NCI-H82 treated with DMSO at 0.1 percent for 48 hours (cell line): ENCODE data around the gene CUX1.
"Not testable (repeated sequence)": the region's sequence is repeated elsewhere in the genome, so short reads cannot be mapped to it uniquely, and the experiment has no call there.

Source experiments
- DNase-seq: peaks from one replicate; lab custom pipeline; 2025; ENCODE audit not compliant: unreplicated experiment; lab: John Stamatoyannopoulos, UW

CUX1 gene

GRCh38 chr7:102294589-102294988 is 477.2 kb downstream of the CUX1 start:
- DNase-seq: no peak

DNA sequence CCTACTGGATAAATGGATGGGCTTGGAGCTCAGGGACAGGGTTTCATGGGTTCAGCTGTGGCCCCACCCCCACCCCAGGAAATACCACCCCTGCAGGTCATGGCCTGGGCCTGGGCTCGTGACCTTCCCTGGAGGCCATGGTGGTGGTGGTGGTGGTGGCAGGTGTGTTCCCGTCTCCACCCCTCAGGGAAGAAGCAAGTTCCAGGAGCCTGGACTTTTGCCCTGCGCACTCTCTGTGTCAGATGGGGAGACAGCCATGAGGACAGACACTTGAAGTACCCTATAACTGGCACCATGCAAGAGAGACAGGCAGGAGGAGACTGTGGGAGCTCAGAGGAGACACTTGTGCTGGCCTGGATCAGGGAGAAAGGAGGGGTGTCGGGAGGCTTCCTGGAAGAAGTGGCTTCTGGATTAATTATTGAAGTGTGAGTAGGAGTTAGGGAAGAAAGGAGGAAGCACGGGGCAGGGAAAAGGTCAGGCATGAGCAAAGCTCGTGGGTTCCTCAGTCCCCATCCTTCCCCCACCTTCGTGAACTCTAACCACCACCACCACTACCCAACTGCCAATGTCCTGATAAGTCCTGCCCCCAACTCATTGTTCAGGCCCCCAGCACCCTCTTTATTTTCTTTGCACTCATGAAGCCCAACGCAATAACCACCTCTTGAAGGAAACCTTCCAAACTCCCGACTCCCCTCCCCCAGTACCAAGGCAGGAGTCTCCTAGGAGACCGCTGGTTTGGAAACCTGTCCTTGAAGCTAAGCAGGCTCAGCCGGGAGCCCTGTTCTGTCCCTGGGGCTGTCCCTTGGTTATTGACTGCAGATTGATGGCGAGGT is 478.1 kb downstream of the CUX1 start:
- DNase-seq: no peak

DNA sequence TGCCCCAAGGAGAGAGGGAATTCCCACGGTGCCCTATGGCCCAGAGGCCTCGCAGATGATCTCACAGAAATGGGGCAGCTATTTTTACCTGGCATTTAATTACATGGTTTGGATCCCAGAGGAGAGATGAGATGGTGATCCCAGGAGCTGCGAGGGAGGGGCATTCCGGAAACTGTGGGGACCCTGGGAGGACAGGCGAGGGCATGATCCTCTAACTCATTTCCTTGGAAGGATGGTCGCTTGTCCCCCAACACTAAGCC is 478.7 kb downstream of the CUX1 start:
- DNase-seq: no peak

- DNase-seq: no peak
These were observed 479.1 kb downstream of the CUX1 start for GRCh38 chr7:102296514-102296913.

- DNase-seq: no peak
These were observed 480.2 kb downstream of the CUX1 start for GRCh38 chr7:102297487-102298218.

- no peak for DNase-seq
These were observed 483.3 kb downstream of the CUX1 start for GRCh38 chr7:102300643-102301221.

- not testable (repeated sequence) for DNase-seq
These were observed 483.9 kb downstream of the CUX1 start for GRCh38 chr7:102301367-102301766.

GRCh38 chr7:102302025-102302424 is 484.6 kb downstream of the CUX1 start:
- DNase-seq: no peak

DNA sequence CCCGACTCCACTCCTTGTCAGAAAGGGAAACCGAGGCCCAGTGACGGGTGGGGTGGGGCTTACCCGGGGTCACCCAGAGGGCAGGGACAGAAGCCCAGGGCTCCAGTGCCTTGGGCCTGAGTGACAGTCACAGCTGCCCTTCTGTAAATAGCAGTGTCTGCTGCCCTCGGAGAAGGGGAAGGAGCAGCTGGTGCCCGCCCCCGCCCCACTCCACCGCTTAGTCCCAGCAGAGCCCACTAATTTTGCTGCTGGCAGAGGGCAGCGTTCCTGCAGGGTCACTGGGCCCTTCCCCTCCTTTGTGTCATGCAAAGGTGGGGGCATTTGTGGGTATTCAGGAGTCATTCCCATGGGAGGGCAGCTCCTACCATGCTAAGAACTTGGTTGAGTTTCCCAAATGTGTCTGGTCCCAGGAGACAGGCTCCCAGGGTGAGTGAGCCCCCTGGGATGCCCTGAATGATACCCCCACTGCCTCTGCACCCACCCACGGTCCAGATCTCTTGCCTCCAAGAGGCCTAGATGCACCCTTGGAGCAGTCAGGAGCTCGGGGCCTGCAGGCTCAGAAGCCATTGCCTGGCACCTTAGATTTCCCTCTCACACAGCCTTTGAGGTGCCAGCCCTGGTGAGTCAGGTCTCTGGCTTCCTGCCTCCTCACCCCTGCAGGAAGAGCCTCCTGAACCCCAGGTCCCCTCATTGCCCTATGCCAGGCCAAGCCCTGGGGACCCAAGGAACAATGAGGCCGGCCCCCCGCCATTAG is 486.4 kb downstream of the CUX1 start:
- DNase-seq: no peak

DNA sequence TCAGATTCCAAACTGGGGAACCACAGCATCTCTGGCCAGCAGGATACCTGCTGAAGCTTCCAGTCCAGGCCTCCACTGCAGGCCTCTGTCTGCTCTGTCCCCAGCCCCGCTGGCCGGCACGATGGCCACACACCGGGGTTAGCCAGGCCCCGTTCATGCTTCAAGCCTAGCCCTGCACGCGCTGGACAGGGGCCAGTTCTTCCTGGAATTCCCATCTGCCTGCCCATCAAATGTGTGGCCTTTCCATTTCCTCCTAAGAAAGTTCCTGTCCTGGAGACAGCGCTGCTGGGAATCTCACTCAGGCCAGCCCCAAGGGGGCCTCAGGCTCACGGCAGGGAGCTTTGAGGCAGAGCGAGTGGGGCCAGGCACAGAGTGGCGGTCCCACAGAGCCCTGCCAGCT is 487.2 kb downstream of the CUX1 start:
- DNase-seq: no peak

GRCh38 chr7:102305414-102306268 is 488.2 kb downstream of the CUX1 start:
- no peak for DNase-seq

GRCh38 chr7:102306916-102307677 is 489.7 kb downstream of the CUX1 start:
- DNase-seq: no peak

- peak; percentile 87 for DNase-seq
These were observed 493.0 kb downstream of the CUX1 start for GRCh38 chr7:102310414-102310815.

DNA sequence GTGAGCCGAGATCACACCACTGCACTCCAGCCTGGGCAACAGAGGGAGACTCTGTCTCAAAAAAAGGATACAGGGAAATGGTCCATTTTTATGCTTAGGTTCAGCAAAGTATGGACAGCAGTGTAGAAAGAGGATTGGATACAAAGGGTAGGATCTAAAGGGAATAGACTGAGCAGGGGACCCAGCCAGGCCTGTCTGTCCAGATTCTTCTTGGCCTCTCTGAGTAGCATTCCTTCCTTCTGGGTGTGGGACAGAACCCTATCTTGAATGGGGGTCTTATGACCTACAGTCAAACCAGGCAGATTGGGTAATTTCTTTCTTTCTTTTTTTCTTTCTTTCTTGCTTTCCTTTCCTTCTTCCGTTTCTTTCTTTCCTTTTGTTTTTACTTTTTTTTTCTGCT is 494.9 kb downstream of the CUX1 start:
- DNase-seq: no peak

DNA sequence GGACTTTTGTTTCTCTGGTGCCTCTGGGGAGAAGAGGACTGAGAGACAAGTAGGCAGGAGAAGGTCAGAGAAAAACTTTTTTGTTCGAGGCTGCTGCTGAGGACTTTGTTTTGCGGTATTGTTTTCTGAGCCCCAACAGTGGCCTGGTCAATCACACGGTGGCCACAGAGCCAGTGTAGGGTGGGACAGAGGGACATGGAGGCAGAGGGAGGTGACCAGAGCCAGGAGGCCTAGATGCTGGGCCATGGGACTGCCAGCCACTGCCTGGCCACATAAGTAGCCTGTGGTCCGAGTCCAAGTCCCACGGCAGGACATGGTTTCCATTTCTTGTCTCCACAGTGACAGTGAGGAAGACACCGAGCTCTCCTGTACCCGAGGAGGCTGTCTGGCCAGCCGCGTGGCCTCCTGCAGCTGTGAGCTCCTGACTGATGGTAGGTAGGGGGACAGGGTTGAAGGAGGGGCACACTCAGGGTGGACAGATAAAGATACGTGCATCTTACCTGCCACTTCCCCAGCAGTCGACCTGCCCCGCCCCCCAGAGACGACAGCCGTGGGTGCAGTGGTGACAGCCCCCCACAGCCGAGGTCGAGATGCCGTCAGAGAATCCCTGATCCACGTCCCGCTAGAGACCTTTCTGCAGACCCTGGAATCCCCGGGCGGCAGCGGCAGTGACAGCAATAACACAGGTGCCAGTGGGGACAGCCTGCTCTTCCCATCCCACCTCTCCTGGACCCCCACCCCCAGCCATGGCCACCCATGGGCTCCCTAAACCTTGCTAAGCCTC is 496.8 kb downstream of the CUX1 start:
- DNase-seq: no peak

DNA sequence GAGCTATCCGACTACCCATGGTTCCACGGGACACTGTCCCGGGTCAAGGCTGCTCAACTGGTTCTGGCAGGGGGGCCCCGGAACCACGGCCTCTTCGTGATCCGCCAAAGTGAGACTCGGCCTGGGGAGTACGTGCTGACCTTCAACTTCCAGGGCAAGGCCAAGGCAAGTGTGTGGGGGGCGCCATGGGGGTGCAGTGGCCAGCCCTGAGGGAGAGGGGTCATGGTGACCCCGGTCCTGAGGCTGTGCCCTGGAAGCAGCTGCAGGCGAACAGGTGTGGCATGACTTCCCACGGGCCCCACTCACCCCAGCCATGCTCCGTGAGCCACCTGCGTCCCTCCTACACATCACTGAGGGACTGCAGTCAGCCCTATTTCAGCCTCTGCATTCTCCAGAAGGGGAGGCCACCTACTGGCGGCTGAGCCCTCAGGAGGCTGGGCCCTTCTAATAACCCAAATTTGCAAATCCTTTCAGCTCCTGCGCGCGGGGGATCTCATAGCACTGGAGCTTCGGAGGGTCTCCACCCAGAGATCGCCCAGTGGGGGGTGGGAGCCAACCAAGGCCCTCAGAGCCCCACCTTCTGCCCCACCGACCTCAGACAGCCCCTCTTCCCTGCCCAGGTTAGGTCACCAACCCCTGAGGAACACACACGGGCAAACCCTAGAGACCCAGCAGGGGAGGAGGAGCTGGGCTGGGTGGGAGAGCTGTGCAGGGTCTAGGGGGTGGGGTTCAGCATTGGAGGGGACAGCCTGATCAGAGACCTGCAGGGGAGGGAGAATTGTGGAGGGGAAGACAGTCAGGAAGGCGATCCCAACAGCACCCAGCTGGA is 500.0 kb downstream of the CUX1 start:
- DNase-seq: no peak

DNA sequence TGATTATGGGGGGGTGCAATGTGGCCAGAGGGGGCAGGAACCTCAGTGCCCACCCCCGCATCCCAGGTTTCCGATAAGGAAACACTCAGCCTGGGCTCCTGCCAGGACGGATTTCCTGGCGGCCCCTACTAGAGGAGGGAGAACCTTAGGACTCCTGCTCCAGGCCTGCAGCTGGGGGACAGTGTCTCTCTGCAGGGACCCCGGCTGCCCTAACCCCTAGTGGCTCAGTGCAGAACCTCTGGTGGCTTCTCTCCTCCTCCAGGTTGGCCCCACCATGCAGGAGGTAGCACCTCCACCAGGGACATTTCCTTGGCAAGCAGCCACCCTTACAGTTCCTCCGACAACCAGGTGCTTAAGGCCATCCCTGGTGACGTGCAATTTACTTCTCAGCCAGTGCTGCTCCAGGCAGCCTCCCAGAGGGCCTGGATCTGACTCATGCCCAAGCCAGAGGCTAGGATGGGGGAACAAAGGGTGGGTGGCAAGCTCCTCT is 501.1 kb downstream of the CUX1 start:
- no peak for DNase-seq

- no peak for DNase-seq
These were observed 502.2 kb downstream of the CUX1 start for GRCh38 chr7:102319671-102320070.
